Renal cortex interstitium (tissue), 11 donors: ENCODE results near the gene C1GALT1. TPM values are rescaled to one million over a fixed set of nuclear protein-coding genes. Genes with fewer than 3 reads are reported as not detected.
"Not testable (repeated sequence)": the region's sequence is repeated elsewhere in the genome, so short reads cannot be mapped to it uniquely, and the experiment has no call there.

Experiments
- DNase-seq, 11 donors: peaks; one replicate each; pipeline ENCODE4 v3.0.0-alpha.2; 2013; ENCODE audit warnings: low read depth in 9 of 11, low spot score in 4 of 11; ENCODE audit errors: extremely low read depth in 1 of 11
- polyA plus RNA-seq, 3 donors: library from polyadenylated mRNA; unstranded; fragments of 120-200 nt; gene quantifications; one replicate each; pipeline ENCODE4 v1.2.1, GENCODE V29; 2013; ENCODE audit not compliant: insufficient read length in 3 of 3

Gene C1GALT1
- polyA plus RNA-seq, 3 donors, result 36.3 to 60.5 (median 43.1) TPM

DNA sequence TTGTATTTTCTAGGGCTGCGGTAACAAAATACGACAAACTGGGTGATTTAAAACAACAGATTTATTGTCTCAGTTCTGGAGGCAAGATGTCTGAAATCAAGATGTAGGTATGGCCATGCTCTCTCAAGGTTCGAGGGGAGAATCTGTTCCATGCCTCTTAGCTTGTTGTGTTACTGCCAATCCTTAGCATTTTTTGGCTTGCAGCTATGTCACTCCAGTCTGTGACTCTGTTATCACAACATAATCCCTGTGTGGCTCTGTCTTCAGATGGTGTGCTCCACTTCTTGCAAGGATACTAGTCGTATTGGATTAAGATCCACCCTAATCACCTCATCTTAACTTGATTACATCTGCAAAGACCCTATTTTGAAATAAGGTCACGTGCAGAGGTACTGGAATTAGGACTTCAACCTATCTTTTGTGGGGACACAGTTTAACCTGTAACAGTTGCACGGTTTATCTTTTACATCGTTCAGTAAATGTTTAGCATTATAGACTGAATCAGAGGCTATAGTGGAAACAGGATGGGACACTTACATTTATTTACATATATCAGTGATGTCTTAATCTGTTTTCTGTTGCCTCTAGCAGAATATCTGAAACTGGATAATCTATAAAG is 3.1 kb downstream of the C1GALT1 start:
- DNase-seq, result no peak

DNA sequence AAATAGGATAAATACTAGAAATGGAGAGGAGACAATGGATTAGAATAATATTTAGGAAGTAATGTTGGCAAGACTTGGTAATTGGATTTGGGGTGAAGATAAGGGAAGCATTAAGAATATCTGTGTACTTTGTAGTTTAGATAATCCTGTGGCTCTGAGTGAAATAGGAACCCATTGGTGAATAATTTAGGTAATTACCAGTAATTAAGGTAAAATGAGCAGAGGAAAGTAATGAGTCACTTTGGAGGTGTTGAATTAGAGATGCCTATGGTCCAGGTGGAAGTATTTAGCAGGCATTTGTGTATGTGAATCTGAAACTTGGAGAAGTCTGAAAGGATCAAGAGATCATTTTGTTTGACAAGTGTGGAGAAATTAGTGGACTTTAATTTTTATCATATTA is 5.7 kb downstream of the C1GALT1 start:
- DNase-seq, result no peak

- no peak for DNase-seq
These were observed 6.4 kb downstream of the C1GALT1 start for GRCh38 chr7:7188742-7189141.

DNA sequence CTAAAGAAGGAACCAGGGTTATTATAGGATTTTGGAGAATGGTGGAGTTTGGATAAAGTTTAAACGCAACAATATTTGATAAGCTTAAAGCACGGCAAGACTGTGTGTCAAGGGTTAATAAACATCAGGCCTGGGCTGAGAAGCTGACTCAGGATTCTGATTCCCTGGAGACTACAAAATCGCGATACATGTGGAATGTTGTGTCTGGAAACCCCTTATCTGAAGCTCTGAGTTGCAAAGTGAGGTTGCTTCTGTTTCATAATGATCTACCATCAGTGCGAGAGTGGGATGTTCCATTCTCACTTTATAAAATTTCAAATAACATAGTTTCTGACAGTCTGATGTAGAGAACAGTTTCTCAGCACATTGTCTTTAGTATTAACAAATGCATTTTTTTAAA is 7.8 kb downstream of the C1GALT1 start:
- no peak for DNase-seq

DNA sequence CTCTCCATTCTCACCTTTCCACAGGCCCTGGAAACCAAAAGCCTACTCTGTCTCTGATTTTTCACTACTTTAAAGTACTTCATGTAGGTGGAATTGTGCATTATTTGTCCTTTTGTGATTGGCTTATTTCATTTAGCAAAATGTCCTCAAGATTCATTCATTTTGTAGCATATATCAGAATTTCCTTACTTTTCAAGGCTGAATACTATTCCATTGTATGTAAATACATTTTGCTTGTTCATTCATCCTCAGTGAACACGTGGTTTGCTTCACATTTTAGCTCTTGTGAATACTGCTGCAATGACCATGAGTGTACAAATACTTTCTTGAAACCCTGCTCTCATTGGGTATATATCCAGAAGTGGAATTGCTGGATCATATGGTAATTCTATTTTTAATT is 8.8 kb downstream of the C1GALT1 start:
- DNase-seq, result no peak

- not testable (repeated sequence) for DNase-seq
These were observed 10.7 kb downstream of the C1GALT1 start for GRCh38 chr7:7192798-7193788.

DNA sequence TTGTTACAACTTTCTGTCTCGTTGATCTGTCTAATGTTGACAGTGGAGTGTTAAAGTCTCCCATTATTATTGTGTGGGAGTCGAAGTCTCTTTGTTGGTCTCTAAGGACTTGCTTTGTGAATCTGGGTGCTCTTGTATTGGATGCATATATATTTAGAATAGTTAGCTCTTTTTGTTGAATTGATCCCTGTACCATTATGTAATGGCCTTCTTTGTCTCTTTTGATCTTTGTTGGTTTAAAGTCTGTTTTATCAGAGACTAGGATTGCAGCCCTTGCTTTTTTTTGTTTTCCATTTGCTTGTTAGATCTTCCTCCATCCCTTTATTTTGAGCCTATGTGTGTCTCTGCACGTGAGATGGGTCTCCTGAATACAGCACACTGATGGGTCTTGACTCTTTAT is 17.2 kb downstream of the C1GALT1 start:
- DNase-seq, result not testable (repeated sequence)

GRCh38 chr7:7200255-7200654 is 17.9 kb downstream of the C1GALT1 start:
- DNase-seq, result not testable (repeated sequence)

DNA sequence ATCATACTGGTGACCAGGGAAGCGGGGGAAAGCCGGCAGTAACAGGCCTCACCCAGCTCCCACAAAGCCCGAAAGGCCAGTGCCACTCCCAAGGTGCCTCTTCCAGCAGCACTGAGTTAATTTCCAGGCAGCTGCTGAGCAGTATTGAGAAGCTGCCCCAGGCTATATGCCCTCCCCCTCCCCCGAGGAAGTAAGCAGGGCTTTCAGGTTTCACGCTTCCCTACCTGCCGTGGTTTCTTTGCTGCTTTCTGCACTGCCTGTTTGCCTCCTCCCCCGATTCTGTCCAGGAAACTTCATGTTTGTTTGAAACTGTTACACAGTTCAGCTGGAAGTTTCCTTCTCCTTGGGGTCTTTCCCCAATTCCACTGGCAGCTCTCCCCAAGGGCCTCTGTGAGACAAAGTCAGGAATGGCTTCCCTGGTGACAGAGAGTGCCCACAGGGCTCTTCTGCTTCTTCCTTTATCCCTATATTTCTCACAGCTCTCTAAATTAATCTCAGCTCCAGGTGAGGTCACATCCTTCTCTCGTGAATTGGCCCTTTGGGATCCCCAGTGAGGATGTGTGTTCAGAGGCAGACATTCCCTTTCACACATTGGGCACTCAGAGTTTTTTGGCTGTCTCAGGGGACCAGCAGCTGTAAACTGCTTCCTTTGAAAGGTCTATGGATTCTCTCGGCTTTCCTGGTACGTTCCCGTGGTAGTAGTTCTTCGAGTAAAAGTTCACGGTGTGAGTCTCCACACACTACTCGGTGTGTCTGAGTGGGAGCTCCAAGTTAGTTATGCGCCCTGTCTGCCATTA is 19.4 kb downstream of the C1GALT1 start:
- DNase-seq, result peak in 7 of 11 donors; percentile 31 to 64 (median 43)

- DNase-seq, result no peak
These were observed 20.0 kb downstream of the C1GALT1 start for GRCh38 chr7:7202375-7202720.

DNA sequence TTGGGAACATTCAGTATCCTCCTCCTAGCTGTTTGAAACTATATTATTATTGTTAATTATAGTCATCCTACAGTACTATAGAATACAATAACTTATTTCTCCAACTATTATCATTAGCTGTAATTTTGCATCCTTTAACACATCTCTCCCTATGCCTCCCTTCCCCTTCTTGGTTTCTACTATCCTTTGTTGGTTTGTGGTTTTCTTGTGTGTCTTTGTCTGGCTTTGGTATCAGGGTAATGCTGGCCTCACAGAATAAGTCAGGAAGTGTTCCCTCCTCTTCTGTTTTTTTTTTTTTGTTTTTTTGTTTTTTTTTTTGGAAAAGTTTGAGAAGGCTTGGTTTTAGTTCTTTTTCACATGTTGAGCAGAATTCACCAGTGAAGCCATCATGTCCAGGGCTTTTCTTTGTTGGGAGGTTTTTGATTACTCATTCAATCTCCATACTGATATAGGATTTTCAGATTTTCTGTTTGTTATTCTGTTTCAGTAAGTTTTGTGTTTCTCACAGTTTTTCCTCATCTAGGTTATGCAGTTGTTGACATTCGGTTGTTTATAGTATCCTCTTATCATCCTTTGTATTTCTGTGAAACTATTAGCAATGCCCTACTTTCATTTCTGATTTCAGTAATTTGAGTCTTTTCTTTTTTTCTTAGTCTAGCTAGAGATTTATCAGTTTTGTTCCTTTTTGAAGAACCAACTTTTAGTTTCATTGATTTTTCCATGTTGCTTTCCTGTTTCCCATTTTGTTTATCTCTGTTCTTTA is 21.6 kb downstream of the C1GALT1 start:
- DNase-seq, result no peak

GRCh38 chr7:7207876-7208275 is 25.5 kb downstream of the C1GALT1 start:
- no peak for DNase-seq

GRCh38 chr7:7208520-7208919 is 26.2 kb downstream of the C1GALT1 start:
- no peak for DNase-seq

DNA sequence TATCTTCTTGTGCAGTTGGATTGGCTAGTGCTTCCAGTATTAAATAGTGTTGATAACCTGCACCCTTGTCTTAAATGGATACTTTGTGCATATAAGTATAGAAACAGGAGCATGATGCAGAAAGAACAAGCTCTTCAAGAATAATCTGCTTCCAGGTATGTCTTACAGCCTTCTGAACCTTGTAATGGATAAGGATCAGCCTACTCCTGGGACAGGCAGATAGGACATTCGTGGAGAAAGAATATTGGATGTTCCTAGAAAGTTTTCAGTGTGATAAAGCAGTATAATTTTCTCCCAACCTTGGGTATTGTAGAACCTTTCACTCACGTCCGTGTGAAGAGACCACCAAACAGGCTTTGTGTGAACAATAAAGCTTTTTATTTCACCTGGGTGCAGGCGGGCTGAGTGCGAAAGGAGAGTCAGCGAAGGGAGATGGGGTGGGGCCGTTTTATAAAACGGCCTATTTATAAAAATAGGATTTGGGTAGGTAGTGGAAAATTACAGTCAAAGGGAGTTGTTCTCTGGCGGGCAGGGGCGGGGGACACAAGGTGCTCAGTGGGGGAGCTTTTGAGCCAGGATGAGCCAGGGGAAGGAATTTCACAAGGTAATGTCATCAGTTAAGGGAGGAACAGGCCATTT is 27.2 kb downstream of the C1GALT1 start:
- no peak for DNase-seq

DNA sequence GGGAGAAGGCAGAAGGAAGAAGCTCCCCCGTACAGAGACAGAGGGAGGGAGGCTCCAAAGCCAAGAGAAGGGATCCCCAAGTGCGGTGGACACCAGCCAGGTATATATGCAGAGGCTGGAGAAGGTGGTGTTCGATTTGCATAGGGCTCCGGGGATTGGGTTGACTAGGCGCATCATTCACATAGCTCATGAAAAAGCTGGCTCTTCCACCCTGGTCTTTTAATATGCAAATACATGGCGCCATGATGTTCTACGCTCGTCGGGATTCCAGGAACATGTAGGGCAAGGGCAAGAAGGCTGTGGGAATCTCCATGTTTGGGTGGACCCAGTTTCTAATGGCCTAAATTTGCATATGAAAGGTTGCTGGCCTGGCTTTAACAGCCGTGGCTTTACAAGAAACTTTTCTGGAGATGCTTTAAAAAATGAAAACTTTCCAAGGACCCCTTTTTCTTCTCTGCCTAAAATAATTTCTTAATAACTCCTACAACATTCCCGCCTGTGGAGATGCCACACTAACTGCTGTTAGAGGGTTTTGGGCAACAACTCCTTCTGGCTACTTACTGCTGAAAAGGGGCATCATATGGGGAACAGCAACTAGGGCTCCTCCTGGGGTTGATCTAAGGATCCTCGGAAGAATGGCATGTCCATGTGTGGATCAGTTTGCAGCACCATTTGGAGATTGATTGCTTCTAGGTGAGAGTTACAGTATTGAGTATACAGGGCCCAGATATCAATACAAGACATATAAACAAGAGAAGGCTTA is 28.3 kb downstream of the C1GALT1 start:
- no peak for DNase-seq

GRCh38 chr7:7212612-7213011 is 30.3 kb downstream of the C1GALT1 start:
- DNase-seq, result no peak

DNA sequence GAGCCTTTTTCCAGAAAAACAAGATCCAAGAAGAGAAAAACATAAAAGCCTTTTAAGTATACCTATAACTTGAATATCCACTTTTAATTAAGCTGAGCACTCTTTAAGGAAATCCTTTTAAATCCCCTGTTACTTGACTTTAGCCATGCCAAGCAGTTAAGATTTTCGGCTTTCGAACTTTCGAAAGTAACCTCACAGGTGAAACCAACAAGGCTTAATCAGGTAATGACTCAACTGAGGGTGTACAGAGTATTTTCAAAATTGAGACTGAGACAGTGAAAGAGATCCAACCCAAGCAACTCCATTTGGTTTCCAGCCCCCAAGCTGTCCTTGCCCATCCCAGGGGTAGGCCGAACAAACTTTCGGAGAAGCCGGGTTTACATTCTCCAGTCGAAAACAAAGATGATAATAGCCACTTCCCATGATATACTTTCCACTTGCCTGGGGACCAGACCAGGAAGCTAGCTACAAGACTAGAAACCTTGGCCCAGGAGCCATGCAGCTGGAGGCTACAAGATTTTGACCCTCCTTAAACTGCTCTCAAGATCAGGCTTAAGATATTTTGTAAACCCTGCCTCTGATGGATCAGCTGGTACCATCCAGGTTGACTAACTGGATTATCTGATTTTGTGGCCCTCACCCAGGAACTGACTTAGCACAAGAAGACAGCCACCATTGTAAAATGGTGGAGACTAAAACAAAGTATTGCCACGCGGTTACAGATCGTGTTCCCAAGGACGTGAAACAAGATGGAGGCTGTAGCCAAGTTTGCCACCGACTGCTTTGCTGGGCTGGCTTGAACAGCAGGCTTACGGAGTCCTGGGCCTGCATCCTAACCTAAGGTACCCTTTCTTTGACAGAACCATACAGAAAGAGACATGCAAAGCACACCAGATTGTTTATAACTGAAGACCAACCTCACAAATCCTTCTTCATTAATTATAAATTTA is 32.3 kb downstream of the C1GALT1 start:
- no peak for DNase-seq
